ENCODE measurements around the gene CLIC5.

- TF ChIP-seq CTCF (IDR thresholded peaks at IDR 0.05) (no peak), POLR2A (IDR thresholded peaks at IDR 0.05) (no peak)
Measured at GRCh38 chr6:45972795-45973503, 42.7 kb downstream of the CLIC5 start.
